Sigmoid colon (tissue), 4 donors: Measurements from ENCODE around the gene SDR9C7.

Experiments used
- EP300 ChIP-seq, 4 donors: sonication (generic); formaldehyde crosslinking; IDR thresholded peaks; one replicate each; pipeline ENCODE4 v1.6.1; 2017; ENCODE audit warnings: antibody characterized with exemption in 4 of 4
- POLR2A ChIP-seq, 2 donors: fragments of 450-650 bp; IDR thresholded peaks; one replicate each; pipeline ENCODE4 v1.6.1; 2016; ENCODE audit warnings: antibody characterized with exemption in 2 of 2, mild to moderate bottlenecking in 2 of 2, moderate library complexity in 2 of 2
- POLR2AphosphoS5 ChIP-seq, 4 donors: sonication (generic); formaldehyde crosslinking; IDR thresholded peaks; one replicate each; pipeline ENCODE4 v1.6.1; 2017; ENCODE audit warnings: antibody characterized with exemption in 4 of 4
- TF ChIP-seq, protein P1 (sequence below), 4 experiments: fragments of 450-650 bp in 3 of 4; fragments of 200-600 bp in 1 of 4; IDR thresholded peaks; one replicate each; pipeline ENCODE4 v1.5.1; 2016 to 2019; ENCODE audit warnings: antibody characterized with exemption in 4 of 4, mild to moderate bottlenecking in 3 of 4, moderate library complexity in 2 of 4

GRCh38 chr12:56931474-56931978 lies 2.7 kb downstream of the SDR9C7 start:
- TF ChIP-seq POLR2AphosphoS5 (IDR thresholded peaks at IDR 0.05) (no peak), EP300 (IDR thresholded peaks at IDR 0.05) (no peak), POLR2A (IDR thresholded peaks at IDR 0.05) (no peak)
- TF ChIP-seq, protein P1, sequence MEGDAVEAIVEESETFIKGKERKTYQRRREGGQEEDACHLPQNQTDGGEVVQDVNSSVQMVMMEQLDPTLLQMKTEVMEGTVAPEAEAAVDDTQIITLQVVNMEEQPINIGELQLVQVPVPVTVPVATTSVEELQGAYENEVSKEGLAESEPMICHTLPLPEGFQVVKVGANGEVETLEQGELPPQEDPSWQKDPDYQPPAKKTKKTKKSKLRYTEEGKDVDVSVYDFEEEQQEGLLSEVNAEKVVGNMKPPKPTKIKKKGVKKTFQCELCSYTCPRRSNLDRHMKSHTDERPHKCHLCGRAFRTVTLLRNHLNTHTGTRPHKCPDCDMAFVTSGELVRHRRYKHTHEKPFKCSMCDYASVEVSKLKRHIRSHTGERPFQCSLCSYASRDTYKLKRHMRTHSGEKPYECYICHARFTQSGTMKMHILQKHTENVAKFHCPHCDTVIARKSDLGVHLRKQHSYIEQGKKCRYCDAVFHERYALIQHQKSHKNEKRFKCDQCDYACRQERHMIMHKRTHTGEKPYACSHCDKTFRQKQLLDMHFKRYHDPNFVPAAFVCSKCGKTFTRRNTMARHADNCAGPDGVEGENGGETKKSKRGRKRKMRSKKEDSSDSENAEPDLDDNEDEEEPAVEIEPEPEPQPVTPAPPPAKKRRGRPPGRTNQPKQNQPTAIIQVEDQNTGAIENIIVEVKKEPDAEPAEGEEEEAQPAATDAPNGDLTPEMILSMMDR (IDR thresholded peaks at IDR 0.05): no peak
